ENCODE measurements around the gene COBLL1.

The COBLL1 gene

GRCh38 chr2:164667566-164667965 is 174.1 kb downstream of the COBLL1 start:
- no peak for DNase-seq

DNA sequence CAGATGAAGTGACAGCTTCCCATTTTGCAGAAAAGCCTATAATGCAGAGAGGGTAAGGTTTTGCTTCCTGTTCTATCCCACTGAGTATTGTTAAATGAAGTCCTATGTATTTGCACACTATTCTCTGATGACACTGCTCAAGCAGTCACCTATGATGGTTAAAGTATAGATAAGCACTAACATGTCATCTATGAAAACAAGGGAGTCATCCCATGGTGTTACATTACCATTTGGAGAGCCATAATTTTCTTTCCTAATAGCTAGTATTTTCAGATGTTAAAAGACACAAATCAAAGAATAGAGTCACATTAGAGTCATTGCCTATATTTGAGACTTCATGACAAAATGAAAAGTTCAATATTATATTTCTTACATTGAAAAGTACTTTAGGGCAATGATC is 177.6 kb downstream of the COBLL1 start:
- no peak for DNase-seq

GRCh38 chr2:164662868-164663631 is 178.6 kb downstream of the COBLL1 start:
- DNase-seq: no peak

- no peak for DNase-seq
Observed at GRCh38 chr2:164662066-164662465, 179.6 kb downstream of the COBLL1 start.

- no peak for DNase-seq
Observed at GRCh38 chr2:164661349-164661748, 180.3 kb downstream of the COBLL1 start.

DNA sequence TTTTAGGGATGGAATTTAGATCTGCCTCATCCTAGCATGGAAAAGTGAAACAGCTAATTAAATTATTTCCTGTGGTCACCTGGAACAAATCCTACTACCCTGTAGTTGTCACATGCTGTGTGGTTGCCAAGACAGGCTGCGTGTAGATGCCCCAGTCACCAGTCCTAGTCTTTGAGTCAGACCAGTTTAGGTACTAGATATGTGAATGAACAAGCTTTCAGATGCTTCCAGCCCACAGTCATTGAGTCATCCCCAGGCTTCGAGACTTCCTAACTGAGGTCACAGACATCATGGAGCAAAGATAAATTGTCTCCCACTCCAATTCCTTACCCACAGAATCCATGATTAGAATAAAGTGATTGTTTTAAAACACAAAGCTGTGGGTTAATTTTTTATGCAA is 184.5 kb downstream of the COBLL1 start:
- DNase-seq: no peak

GRCh38 chr2:164655750-164656149 is 185.9 kb downstream of the COBLL1 start:
- DNase-seq: no peak

DNA sequence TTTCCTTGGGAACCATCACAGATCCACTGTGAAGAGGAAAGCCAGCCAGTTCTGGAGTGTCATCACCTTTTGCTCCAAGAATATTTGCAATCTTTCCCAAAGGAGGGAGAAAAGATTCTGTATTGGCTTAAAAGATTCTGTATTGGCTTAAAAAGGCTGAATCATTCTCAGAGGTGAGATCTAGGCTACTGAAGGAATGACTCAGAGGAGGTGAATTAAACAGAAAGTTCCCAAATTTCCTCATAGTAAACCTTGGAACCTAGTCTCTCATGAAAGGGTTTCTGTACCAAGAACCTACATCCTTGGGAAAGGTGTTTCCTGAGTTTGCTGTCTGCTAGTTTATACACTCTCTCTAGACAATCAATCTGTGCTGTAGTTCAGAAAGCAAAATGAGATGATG is 186.3 kb downstream of the COBLL1 start:
- DNase-seq: no peak

DNA sequence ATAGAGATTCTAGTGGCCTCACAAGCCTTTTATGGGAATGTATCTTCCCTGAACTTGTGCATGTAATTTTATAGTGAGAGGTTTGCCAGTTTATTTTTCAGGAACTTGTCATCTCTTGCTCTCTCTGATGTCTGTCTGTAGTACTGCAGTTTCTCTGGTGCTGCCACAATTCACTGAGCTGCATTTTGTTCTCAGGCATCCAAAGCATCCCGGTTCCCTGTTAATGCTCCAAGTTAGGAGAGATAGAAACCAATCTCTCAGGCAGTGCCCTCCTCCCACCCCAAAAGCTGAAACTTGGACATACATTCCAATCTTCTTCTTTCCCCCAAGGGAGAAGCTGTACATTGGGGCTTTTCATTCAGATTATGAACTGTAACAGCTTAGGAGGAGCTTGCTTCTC is 190.3 kb downstream of the COBLL1 start:
- no peak for DNase-seq

DNA sequence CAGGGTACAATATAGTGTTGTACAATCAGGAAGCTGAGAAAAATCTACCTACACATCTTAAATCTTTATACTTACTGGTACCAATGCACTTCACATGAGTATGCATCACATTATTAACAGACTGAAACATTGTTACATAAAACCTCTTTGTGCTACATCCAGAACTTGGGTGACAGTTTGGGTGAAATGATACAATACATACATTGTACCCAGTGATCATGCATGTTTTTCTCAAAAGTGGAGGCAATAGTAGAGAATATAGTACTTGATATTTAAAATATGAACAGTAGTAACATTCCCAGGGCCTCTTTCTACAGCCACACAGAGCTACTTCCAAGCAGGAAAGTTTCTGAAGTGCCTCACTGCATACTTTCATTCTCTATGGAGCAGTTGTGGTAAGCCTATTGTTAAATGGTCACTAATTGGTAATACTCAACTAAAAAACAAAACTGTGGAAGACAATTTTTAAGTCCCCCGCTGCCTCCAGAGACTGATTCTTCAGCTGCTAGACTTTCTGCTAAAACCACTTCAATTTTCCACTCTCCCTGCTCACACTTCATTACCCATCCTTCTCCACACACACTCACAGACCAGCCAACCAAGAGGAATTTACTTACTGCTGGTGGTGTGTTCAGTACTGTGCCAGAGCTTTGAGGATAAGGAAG is 197.5 kb downstream of the COBLL1 start:
- DNase-seq: no peak

GRCh38 chr2:164642946-164643555 is 198.6 kb downstream of the COBLL1 start:
- no peak for DNase-seq

GRCh38 chr2:164642268-164642667 is 199.4 kb downstream of the COBLL1 start:
- DNase-seq: no peak

All from CD4-positive, alpha-beta T cell treated with Interferon alpha-2 for 1 hour (primary cell).